Stimulated activated CD8-positive, alpha-beta memory T cell treated with anti-CD3 and anti-CD28 coated beads, Interleukin-15, amount 100 ng/mL, for 4 hours (primary cell): ENCODE results near the gene MTERF4.

ENCODE experiments used
- DNase-seq, 2 donors: peaks; one replicate each; pipeline ENCODE4 v3.0.0-alpha.2; 2020; ENCODE audit warnings: low read depth in 2 of 2

Gene MTERF4

GRCh38 chr2:241070361-241070760, 31.7 kb downstream of the MTERF4 start:
- no peak for DNase-seq

DNA sequence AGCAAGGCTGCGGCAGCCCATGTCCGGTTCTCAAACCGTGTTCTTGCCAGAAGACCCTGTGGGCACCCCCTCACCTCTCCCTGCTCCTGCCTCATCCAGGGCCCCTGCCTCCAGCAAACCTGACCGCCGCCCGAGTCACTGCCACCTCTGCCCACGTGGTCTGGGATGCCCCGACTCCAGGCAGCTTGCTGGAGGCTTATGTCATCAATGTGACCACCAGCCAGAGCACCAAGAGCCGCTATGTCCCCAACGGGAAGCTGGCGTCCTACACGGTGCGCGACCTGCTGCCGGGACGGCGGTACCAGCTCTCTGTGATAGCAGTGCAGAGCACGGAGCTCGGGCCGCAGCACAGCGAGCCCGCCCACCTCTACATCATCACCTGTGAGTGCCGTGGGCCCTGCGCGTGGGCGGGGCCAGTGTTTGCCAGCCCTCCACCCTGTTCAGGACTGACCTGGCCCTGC, 32.2 kb downstream of the MTERF4 start:
- no peak for DNase-seq

DNA sequence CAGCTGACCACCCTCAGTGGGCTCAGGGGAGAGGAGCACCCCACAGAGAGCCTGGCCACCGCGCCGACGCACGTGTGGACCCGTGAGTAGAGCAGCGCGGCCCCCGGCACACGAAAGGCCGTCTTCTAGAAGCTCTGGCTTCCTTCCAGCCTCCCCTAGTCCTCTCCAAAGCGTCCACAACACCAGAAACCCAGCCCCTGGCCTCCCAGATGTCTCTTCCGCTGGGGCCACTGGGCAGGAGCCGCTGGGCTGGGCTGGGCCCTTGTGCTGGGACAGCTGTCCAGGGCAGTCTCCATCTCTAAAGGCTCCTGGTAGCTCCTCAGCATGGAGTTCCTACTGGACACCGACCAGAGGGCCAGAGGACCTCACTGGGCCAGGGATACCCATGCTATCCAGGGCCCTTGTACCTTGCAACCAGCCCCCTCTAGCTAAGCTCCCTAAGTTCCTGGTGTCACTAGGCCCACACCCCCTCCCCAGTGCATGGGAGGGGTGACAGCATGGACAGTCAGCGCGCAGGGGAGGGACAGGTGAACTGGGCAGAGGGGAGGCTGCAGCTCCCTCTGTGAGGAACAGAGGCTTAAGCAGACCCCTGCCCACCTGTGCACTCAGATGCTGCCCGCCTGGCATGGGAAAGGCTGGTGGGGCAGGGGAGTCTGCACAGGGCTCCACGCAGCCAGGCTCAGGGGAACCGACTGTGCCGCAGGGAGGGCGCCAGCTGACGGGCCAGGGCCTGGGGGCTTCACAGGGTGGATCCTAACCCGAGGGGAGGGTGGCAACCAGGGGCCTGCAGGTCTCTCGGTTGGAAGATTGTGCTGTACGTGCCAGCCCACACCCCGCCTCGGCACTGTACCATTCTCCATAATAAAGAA, 32.9 kb downstream of the MTERF4 start:
- DNase-seq: no peak

GRCh38 chr2:241068136-241068941, 33.7 kb downstream of the MTERF4 start:
- no peak for DNase-seq

DNA sequence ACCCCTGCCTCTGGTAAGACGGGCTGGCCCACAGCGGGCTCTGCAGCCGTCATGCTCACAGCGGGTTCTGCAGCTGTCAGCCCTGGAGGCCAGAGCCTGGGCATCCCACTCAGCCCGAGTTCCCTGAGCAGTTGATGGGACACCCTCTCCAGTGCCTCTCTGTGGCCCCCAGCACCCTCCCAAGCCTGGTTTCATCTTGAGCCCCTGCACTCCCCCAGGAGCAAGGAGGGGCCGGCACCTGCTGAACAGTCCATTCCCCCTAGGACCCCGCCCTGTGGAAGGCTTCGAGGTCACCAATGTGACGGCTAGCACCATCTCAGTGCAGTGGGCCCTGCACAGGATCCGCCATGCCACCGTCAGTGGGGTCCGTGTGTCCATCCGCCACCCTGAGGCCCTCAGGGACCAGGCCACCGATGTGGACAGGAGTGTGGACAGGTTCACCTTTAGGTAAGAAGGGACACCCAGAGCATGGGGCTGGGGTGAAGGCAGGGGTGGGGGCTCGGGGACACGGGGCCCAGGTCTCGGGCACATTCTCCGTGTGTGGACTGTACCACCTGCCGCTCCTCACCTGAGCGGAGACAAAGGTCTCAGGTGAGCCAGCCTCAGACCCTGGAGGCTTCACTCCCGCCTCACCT, 34.5 kb downstream of the MTERF4 start:
- no peak for DNase-seq

- DNase-seq: no peak
These were observed 35.2 kb downstream of the MTERF4 start for GRCh38 chr2:241066893-241067341.

DNA sequence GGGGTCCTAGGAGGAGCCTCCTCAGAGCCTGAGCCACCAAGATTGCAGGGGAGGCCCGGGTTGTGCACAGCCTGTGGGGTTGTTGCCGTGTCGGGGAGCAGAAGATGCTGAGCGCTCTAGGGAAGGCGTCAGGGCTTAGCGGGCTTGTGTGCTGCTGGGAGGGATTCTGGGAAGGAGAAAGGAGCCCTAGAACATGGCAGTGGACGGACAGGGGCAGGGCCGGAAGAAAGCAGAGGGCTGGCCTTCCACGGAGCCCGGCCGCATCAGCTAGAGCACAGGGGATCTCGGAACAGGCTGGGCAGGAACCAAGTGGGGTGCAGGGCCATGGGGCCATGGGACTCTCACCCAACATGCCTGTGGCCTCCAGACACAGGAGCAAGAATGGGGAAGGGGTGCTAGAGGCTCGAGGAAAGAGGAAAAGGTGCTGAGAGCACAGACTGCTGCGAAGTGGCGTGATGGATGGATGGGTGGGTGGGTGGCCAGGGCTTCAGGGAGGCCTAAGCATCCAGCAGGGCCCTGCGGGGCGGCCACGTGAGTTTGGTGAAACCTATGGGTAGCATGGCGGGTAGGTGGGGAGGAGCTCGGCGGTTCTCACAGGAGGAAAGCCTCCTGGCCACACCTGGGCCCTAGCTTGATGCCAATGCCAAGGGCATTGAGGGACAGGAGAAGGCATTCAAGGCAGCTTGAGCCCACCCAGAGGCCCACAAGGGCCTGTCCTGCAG, 35.8 kb downstream of the MTERF4 start:
- DNase-seq: no peak

GRCh38 chr2:241065355-241065803, 36.7 kb downstream of the MTERF4 start:
- no peak for DNase-seq

DNA sequence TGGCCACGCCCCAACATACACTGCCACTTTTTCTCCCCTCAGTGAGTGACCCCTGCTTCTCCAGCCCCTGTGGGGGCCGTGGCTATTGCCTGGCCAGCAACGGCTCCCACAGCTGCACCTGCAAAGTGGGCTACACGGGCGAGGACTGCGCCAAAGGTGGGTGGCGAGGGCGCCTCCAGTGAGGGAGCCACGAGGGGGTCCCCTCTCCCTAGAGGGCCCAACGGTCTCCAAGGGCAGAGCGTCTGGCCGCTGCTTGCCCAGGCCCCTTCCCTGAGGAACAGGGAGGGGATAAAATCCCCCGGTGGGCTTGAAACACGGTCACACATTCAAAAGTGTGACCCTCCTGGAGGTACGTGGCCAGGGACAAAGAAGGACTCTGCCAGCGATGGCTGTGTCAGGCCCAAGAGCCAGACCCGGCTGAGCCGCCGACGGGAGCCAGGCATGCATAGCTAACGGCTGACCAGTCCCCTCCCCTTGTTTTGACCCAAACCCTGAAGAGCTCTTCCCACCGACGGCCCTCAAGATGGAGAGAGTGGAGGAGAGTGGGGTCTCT, 37.2 kb downstream of the MTERF4 start:
- no peak for DNase-seq

- DNase-seq: no peak
These were observed 37.9 kb downstream of the MTERF4 start for GRCh38 chr2:241064008-241064801.

GRCh38 chr2:241063587-241063986, 38.5 kb downstream of the MTERF4 start:
- no peak for DNase-seq

- DNase-seq: no peak
These were observed 39.0 kb downstream of the MTERF4 start for GRCh38 chr2:241063093-241063551.

GRCh38 chr2:241062389-241063092, 39.5 kb downstream of the MTERF4 start:
- DNase-seq: no peak

- DNase-seq: no peak
These were observed 40.8 kb downstream of the MTERF4 start for GRCh38 chr2:241061275-241061674.

DNA sequence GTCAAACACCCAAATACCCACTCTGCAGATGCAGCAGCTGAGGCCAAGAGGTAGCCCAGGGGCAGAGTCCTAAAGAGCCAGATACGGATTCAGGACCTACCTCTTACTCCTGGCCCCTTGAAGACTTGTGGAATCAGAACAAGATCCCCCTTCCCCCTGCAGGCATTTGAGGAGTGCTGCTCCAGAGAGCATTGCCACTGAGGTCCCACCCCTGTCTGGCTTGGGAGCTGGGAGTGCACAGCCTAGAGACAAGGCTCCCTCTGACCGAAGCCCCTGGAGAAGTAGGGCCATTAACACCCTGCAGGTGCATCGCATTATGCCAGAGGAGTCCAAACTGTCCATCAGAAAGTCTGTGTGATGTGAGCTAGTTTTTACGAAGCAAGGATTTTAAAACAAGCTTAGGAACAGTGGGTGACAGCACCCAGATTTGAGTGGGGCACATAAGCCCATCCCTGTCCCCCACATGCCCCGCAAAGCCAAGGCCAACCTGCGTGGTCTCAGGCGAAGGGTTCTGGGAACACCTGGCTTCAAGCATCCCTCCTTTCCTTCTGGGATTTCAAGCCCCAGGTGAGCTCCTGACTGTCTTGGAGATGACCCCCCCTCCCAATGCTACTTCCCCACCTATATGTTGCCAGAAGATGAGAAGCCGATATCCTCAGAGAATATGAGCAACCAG, 48.4 kb downstream of the MTERF4 start:
- DNase-seq: no peak

DNA sequence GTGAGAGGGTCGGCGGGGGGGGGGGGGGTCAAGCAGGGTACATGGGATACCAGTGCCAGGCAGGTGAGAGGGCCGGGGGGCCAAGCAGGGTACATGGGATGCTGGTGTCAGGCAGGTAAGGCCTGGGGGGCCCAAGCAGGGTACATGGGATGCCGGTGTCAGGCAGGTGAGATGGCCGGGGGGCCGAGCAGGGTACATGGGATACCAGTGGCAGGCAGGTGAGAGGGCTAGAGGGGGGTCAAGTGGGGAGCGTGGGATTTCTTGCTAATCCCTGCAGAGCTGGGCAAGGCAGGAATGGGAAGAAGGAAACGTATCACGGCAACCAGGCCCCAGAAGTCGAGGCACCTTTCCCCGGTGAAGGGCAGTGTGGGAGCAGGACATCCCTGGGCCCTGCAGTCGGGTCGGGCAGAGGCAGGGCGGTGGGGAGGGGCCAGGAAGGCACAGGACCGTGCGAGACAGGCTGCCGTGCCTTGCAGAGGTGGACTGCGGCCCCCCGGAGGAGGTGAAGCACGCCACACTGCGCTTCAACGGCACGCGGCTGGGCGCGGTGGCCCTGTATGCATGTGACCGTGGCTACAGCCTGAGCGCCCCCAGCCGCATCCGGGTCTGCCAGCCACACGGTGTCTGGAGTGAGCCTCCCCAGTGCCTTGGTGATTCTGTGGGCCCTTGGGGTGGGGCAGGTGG, 49.3 kb downstream of the MTERF4 start:
- no peak for DNase-seq

GRCh38 chr2:241051578-241052487, 50.3 kb downstream of the MTERF4 start:
- no peak for DNase-seq
